NB4 (cell line): ENCODE measurements around the gene DNAH17.

Source experiments
- CTCF ChIP-seq: IDR thresholded peaks from one replicate; pipeline ENCODE4 v1.5.1; 2012; ENCODE audit warnings: low read depth, low read length
- MAX ChIP-seq: IDR thresholded peaks from 2 replicates; pipeline ENCODE4 v1.6.1; 2011; ENCODE audit warnings: low read depth, low read length
- POLR2A ChIP-seq: IDR thresholded peaks from 2 replicates; pipeline ENCODE4 v1.6.1; 2011; ENCODE audit warnings: mild to moderate bottlenecking; ENCODE audit not compliant: insufficient read length; ENCODE audit errors: extremely low read depth

GRCh38 chr17:78526231-78527025, 50.8 kb downstream of the DNAH17 start:
- no peak for TF ChIP-seq CTCF
- TF ChIP-seq MAX: no peak
- no peak for TF ChIP-seq POLR2A
